H1 (cell line): ENCODE data around the gene RMND5B. TPM values are rescaled to one million over a fixed set of nuclear protein-coding genes. Genes with fewer than 3 reads are reported as not detected.
A peak's percentile ranks its signal among the peaks of the same experiment; 100 is the strongest.

Source experiments
- CTCF ChIA-PET: fragments of 300-600 bp; sonication (Branson Sonifier 250); formaldehyde crosslinking; loops from one replicate; lab custom pipeline; 2021; ENCODE audit not compliant: partially characterized antibody; lab: Charles Lee
- POLR2A ChIA-PET: fragments of 300-600 bp; sonication (Branson Sonifier 250); formaldehyde crosslinking; loops from one replicate; lab custom pipeline; 2021; ENCODE audit warnings: inconsistent platforms; ENCODE audit not compliant: partially characterized antibody; lab: Charles Lee
- DNase-seq, 2 experiments: peaks; one replicate each; pipeline versions ENCODE4 v3.0.0 to v3.0.0-alpha.2; 2010 to 2022; ENCODE audit warnings: low spot score in 2 of 2, low read depth in 1 of 2, mixed read lengths in 1 of 2
- FAIRE-seq: peaks from 2 replicates; lab custom pipeline; 2011; peaks lifted over from hg19 to GRCh38; lab: Jason Lieb, UNC
- H2AFZ ChIP-seq: 2 replicates; pipeline ENCODE4 v1.8.1; 2012; ENCODE audit warnings: low read length, inconsistent platforms
- H2AK5ac ChIP-seq: 2 replicates; pipeline ENCODE4 v1.6.1; 2013; ENCODE audit warnings: low read depth, low read length
- H2BK120ac ChIP-seq: replicated peaks from 2 replicates; pipeline ENCODE3; 2013; ENCODE audit warnings: low read depth, low read length, inconsistent platforms
- H2BK12ac ChIP-seq: 2 replicates; pipeline ENCODE4 v1.6.1; 2013; ENCODE audit warnings: low read depth, low read length
- H2BK15ac ChIP-seq: 2 replicates; pipeline ENCODE4 v1.6.1; 2013; ENCODE audit warnings: low read length
- H2BK20ac ChIP-seq: 2 replicates; pipeline ENCODE4 v1.6.1; 2013; ENCODE audit warnings: low read length
- H2BK5ac ChIP-seq: 2 replicates; pipeline ENCODE4 v1.6.1; 2013; ENCODE audit warnings: low read depth, low read length
- H3K14ac ChIP-seq: 2 replicates; pipeline ENCODE4 v1.6.1; 2013; ENCODE audit warnings: inconsistent platforms; ENCODE audit not compliant: insufficient read length
- H3K18ac ChIP-seq: 2 replicates; pipeline ENCODE4 v1.6.1; 2013; ENCODE audit warnings: low read length; ENCODE audit errors: extremely low read depth
- H3K23ac ChIP-seq: 2 replicates; pipeline ENCODE4 v1.6.1; 2013; ENCODE audit warnings: inconsistent platforms; ENCODE audit not compliant: insufficient read length
- H3K23me2 ChIP-seq: 2 replicates; pipeline ENCODE4 v1.6.1; 2013; ENCODE audit warnings: low read depth, low read length
- H3K27ac ChIP-seq: 2 replicates; pipeline ENCODE4 v1.6.1; 2011; ENCODE audit warnings: low read depth, low read length, inconsistent platforms
- H3K27me3 ChIP-seq, 4 experiments: replicated peaks in 1 of 4; 1 replicate in 1 of 4; 2 replicates in 3 of 4; pipeline versions ENCODE4 v1.6.1 to v1.8.1; 2011 to 2013; ENCODE audit warnings: low read length in 3 of 4, mild to moderate bottlenecking in 3 of 4, inconsistent platforms in 2 of 4, mixed read lengths in 2 of 4, moderate library complexity in 1 of 4; ENCODE audit not compliant: control insufficient read depth in 3 of 4, insufficient read depth in 3 of 4; ENCODE audit errors: extremely low read depth in 1 of 4
- H3K36me3 ChIP-seq, 4 experiments: 2 replicates each; pipeline versions ENCODE4 v1.6.1 to v1.8.1; 2011 to 2013; ENCODE audit warnings: mild to moderate bottlenecking in 4 of 4, low read length in 3 of 4, moderate library complexity in 2 of 4, control low read depth in 1 of 4, inconsistent platforms in 1 of 4; ENCODE audit not compliant: insufficient read depth in 4 of 4, control insufficient read depth in 2 of 4
- H3K4ac ChIP-seq: replicated peaks from 2 replicates; pipeline ENCODE3; 2013; ENCODE audit warnings: low read length, low read depth, mixed read lengths, inconsistent platforms; ENCODE audit not compliant: insufficient read length
- H3K4me1 ChIP-seq, 4 experiments: replicated peaks in 1 of 4; 1 replicate in 1 of 4; 2 replicates in 3 of 4; pipeline versions ENCODE4 v1.6.1 to v1.8.1; 2011 to 2013; ENCODE audit warnings: low read length in 3 of 4, inconsistent platforms in 2 of 4, mixed read lengths in 1 of 4; ENCODE audit not compliant: insufficient read depth in 4 of 4, control insufficient read depth in 3 of 4
- H3K4me2 ChIP-seq, 2 experiments: 2 replicates each; pipeline versions ENCODE4 v1.6.1 to v1.8.1; 2011 to 2013; ENCODE audit warnings: low read depth in 2 of 2, low read length in 2 of 2, control low read depth in 1 of 2, inconsistent platforms in 1 of 2, mild to moderate bottlenecking in 1 of 2; ENCODE audit not compliant: insufficient read depth in 1 of 2
- H3K4me3 ChIP-seq, 4 experiments: fragments of 200-600, 300-600 bp in 1 of 4; sonication (generic), shearing (Covaris generic), sonication (Bioruptor Twin) in 1 of 4; 2 replicates each; pipeline versions ENCODE4 v1.5.1 to v1.8.1; 2011 to 2016; ENCODE audit warnings: low read length in 4 of 4, low read depth in 3 of 4, control low read depth in 2 of 4, inconsistent platforms in 2 of 4, mild to moderate bottlenecking in 2 of 4, mixed read lengths in 1 of 4, moderate library complexity in 1 of 4; ENCODE audit not compliant: insufficient read depth in 2 of 4; ENCODE audit errors: extremely low read depth in 1 of 4
- H3K56ac ChIP-seq: replicated peaks from 2 replicates; pipeline ENCODE3; 2013; ENCODE audit warnings: low read depth, mild to moderate bottlenecking, mixed read lengths, low read length, inconsistent platforms; ENCODE audit not compliant: insufficient read length
- H3K79me1 ChIP-seq: 2 replicates; pipeline ENCODE4 v1.6.1; 2013; ENCODE audit warnings: low read depth, low read length, control low read depth
- H3K79me2 ChIP-seq, 2 experiments: 2 replicates each; pipeline versions ENCODE4 v1.6.1 to v1.8.1; 2012 to 2013; ENCODE audit warnings: low read length in 2 of 2, mild to moderate bottlenecking in 2 of 2, inconsistent platforms in 1 of 2; ENCODE audit not compliant: insufficient read depth in 2 of 2, control insufficient read depth in 1 of 2
- H3K9ac ChIP-seq, 4 experiments: replicated peaks in 1 of 4; 1 replicate in 1 of 4; 2 replicates in 3 of 4; pipeline versions ENCODE4 v1.6.1 to v1.8.1; 2011 to 2013; ENCODE audit warnings: low read depth in 3 of 4, low read length in 3 of 4, control low read depth in 2 of 4, mild to moderate bottlenecking in 2 of 4, moderate library complexity in 2 of 4, inconsistent platforms in 1 of 4; ENCODE audit errors: extremely low read depth in 1 of 4
- H3K9me3 ChIP-seq, 2 experiments: 2 replicates each; pipeline versions ENCODE4 v1.6.1 to v1.8.1; 2012 to 2013; ENCODE audit warnings: mild to moderate bottlenecking in 2 of 2, moderate library complexity in 2 of 2, control low read depth in 1 of 2, inconsistent platforms in 1 of 2, low read depth in 1 of 2, low read length in 1 of 2, mixed read lengths in 1 of 2; ENCODE audit not compliant: insufficient read depth in 2 of 2
- H4K20me1 ChIP-seq, 2 experiments: replicated peaks in 1 of 2; 2 replicates each; pipeline versions ENCODE3 to v1.8.1; 2011 to 2013; ENCODE audit warnings: inconsistent platforms in 2 of 2, low read length in 2 of 2, mild to moderate bottlenecking in 1 of 2; ENCODE audit not compliant: insufficient read depth in 2 of 2, control insufficient read depth in 1 of 2
- H4K5ac ChIP-seq: 2 replicates; pipeline ENCODE4 v1.6.1; 2013; ENCODE audit warnings: low read length, low read depth, mixed read lengths, inconsistent platforms; ENCODE audit not compliant: insufficient read length
- H4K8ac ChIP-seq: 2 replicates; pipeline ENCODE4 v1.8.0; 2013; ENCODE audit warnings: mild to moderate bottlenecking, moderate library complexity, low read length, inconsistent platforms; ENCODE audit not compliant: insufficient read depth; ENCODE audit errors: extremely low read depth
- H4K91ac ChIP-seq: replicated peaks from 2 replicates; pipeline ENCODE3; 2013; ENCODE audit warnings: low read length, mixed read lengths, inconsistent platforms; ENCODE audit not compliant: insufficient read length
- ATF2 ChIP-seq: IDR thresholded peaks from 2 replicates; pipeline ENCODE4 v1.6.1; 2012; ENCODE audit warnings: low read length, inconsistent platforms
- EGR1 ChIP-seq: IDR thresholded peaks from 2 replicates; pipeline ENCODE4 v1.6.1; 2011; ENCODE audit warnings: low read depth, low read length, borderline replicate concordance
- HDAC6 ChIP-seq: IDR thresholded peaks from one replicate; pipeline ENCODE4 v1.7.1; 2012; ENCODE audit warnings: low read depth, mild to moderate bottlenecking, inconsistent platforms, low read length, moderate library complexity
- POLR2AphosphoS5 ChIP-seq: IDR thresholded peaks from 2 replicates; pipeline ENCODE4 v1.6.1; 2011; ENCODE audit warnings: low read depth, low read length
- RXRA ChIP-seq: IDR thresholded peaks from 2 replicates; pipeline ENCODE4 v1.6.1; 2011; ENCODE audit warnings: low read depth, mild to moderate bottlenecking, low read length, moderate library complexity; ENCODE audit not compliant: insufficient read depth
- SUZ12 ChIP-seq: fragments of 200-600 bp; sonication (generic); IDR thresholded peaks from 2 replicates; pipeline ENCODE4 v1.6.1; 2012; ENCODE audit warnings: mild to moderate bottlenecking, inconsistent platforms, low read length, moderate library complexity, mixed read lengths
- WGBS, 2 experiments: shearing (Covaris generic) in 1 of 2; methylation state at CpG; one replicate each; pipeline versions ENCODE4 v1.1.6 to v1.1.7; 2013 to 2015; ENCODE audit warnings: low lambda C conversion rate in 2 of 2, mixed read lengths in 2 of 2, inconsistent platforms in 1 of 2, low coverage in 1 of 2, missing lambda C conversion rate in 1 of 2; ENCODE audit not compliant: insufficient replicate concordance in 2 of 2, insufficient coverage in 1 of 2, insufficient read length in 1 of 2; ENCODE audit errors: extremely low coverage in 1 of 2, missing lambda C conversion rate in 1 of 2; 5-methylcytosine and 5-hydroxymethylcytosine counted together
- polyA plus RNA-seq, 7 experiments: library from polyadenylated mRNA; depleted of rRNA in 3 of 7; stranded (reverse) in 5 of 7; unstranded in 2 of 7; fragments of >200 nt in 5 of 7; fragments of 200-250 nt in 2 of 7; gene quantifications; 1 replicate in 5 of 7; 2 replicates in 1 of 7; 4 replicates in 1 of 7; pipeline versions ENCODE4 v1.2.1 to v1.2.3, GENCODE V29; 2011 to 2013; ENCODE audit warnings: missing spikeins in 2 of 7, mixed read lengths in 2 of 7
- total RNA-seq: library from RNA; stranded (reverse); fragmentation: NEBNext Ultra II Directional; extraction: Animal tissue kit (Norgen Biotek cat#: 25700); gene quantifications from 2 replicates; pipeline ENCODE4 v1.2.1, GENCODE V29; 2021
- TF ChIP-seq, protein P1 (sequence below), 3 experiments: IDR thresholded peaks; 1 replicate in 2 of 3; 2 replicates in 1 of 3; pipeline versions ENCODE4 v1.5.1 to v1.6.1; 2011; ENCODE audit warnings: low read length in 3 of 3, mild to moderate bottlenecking in 3 of 3, inconsistent platforms in 2 of 3, low read depth in 1 of 3, moderate library complexity in 1 of 3; ENCODE audit not compliant: insufficient read depth in 1 of 3; ENCODE audit errors: control extremely low read depth in 1 of 3

RMND5B gene
- total and polyA plus RNA-seq, 2 of the 8 experiments (the other 6 are each of a cell fraction or from before 2014, with no cell fraction given): 75.9 to 90.2 TPM

DNA sequence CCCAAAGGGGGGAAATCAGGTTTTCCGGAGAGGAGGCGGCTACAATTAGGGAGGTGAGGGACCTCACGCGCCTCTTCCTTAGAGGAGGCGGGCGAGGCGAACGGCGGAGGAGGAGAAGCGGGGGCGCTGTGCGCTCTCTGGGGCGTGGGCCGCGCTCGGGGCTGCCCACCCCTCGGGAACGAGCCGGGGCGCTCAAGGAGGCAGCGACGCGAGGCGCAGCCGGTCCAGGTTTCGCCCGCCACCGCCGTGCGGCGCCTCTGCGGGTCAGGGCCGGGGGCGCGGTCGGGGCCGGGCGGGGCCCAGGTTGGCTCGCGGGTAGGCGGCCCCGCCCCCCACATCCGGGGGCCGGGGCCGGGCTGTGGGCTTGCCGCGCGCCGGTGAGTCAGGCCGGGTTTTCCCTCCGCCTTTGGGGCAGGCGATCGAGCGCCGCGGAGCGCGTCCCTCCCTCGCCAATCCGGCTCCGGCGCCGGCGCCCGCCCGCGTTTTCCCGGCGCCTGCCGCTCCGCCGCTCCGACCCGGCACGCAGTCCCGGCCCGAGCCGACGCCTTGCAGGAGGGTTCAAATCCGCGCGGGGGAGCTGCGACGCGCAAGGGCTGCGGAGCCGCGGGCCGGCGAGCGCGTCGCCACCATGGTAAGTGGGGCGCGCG is 17.6 kb upstream of the RMND5B start, which contains the start of gene N4BP3:
Gene N4BP3 (plus strand): TSS at position 392 of the 647 bp plus-strand sequence. CDS start 6,052 bp downstream, outside the sequence.
- peaks cover 16 to 51% of the 10 kb centered on the region in 2 experiments; a peak in 3 of 4 replicates for H3K79me2 ChIP-seq
- H2AK5ac ChIP-seq: peak within 1 kb of the TSS; percentile 79; the same call in 1 of the 2 replicates
- H3K14ac ChIP-seq: no peak within 1 kb of the TSS
- no peak within 1 kb of the TSS for H2AFZ ChIP-seq
- FAIRE-seq: no peak
- H3K9me3 ChIP-seq: no peaks in the 10 kb centered on the region
- peaks cover 20% of the 10 kb centered on the region for H3K23me2 ChIP-seq
- no peaks in the 10 kb centered on the region for H3K36me3 ChIP-seq
- peaks cover 18% of the 10 kb centered on the region for H3K79me1 ChIP-seq
- H2BK20ac ChIP-seq: 0 out of 2 replicates have a peak within 1 kb of the TSS, but pooled peaks have one; percentile 83
- H3K27me3 ChIP-seq: no peaks in the 10 kb centered on the region
- H3K4me2 ChIP-seq: peak within 1 kb of the TSS; percentile 93 to 97
- no peak within 1 kb of the TSS for H2BK15ac ChIP-seq
- H4K20me1 ChIP-seq: peaks cover 0 to 12% of the 10 kb centered on the region in 2 experiments
- H4K91ac ChIP-seq: peak within 1 kb of the TSS; percentile 85
- peak within 1 kb of the TSS; percentile 72 for H4K8ac ChIP-seq
- H2BK120ac ChIP-seq: peak within 1 kb of the TSS; percentile 91
- CTCF ChIA-PET: interaction anchor here (0.7 to 12.9 kb wide), 7 partner anchors 10 to 36 kb away, joined by 3 to 189 read pairs (median 4); partner anchors contain the start of gene RMND5B
- peak within 1 kb of the TSS; percentile 92 for H2BK12ac ChIP-seq
- peak within 1 kb of the TSS; percentile 90 for H4K5ac ChIP-seq
- H3K9ac ChIP-seq: peak within 1 kb of the TSS in 3 of 4 experiments; percentile 69 to 81 (median 74); a peak in 6 of 7 replicates
- 2% methylated on average over 21 of the region's 96 CpGs; no CpG with 5 or more reads in 1 of the 2 experiments for WGBS, 2 experiments
- H3K4ac ChIP-seq: peak within 1 kb of the TSS; percentile 80
- H3K27ac ChIP-seq: peak within 1 kb of the TSS; percentile 78; the same call in 1 of the 2 replicates
- H3K56ac ChIP-seq: peak within 1 kb of the TSS; percentile 87
- H2BK5ac ChIP-seq: peak within 1 kb of the TSS; percentile 95
- no peak within 1 kb of the TSS for H3K23ac ChIP-seq
- H3K4me3 ChIP-seq: peak within 1 kb of the TSS; percentile 54 to 98 (median 82)
- DNase-seq: peak; percentile 44 to 88
- peak within 1 kb of the TSS; percentile 99 for H3K18ac ChIP-seq
- POLR2A ChIA-PET: interaction anchor here (1.2 to 40.7 kb wide), 7 partner anchors 3 to 90 kb away, joined by 3 to 1250 read pairs (median 13); partner anchors contain the start of genes HNRNPAB, N4BP3, NHP2 and RMND5B
- H3K4me1 ChIP-seq: peaks cover 3 to 43% (median 31%) of the 10 kb centered on the region in 4 experiments
- TF ChIP-seq ATF2: no peak
- peak; percentile 71 for TF ChIP-seq EGR1
- TF ChIP-seq, protein P1, sequence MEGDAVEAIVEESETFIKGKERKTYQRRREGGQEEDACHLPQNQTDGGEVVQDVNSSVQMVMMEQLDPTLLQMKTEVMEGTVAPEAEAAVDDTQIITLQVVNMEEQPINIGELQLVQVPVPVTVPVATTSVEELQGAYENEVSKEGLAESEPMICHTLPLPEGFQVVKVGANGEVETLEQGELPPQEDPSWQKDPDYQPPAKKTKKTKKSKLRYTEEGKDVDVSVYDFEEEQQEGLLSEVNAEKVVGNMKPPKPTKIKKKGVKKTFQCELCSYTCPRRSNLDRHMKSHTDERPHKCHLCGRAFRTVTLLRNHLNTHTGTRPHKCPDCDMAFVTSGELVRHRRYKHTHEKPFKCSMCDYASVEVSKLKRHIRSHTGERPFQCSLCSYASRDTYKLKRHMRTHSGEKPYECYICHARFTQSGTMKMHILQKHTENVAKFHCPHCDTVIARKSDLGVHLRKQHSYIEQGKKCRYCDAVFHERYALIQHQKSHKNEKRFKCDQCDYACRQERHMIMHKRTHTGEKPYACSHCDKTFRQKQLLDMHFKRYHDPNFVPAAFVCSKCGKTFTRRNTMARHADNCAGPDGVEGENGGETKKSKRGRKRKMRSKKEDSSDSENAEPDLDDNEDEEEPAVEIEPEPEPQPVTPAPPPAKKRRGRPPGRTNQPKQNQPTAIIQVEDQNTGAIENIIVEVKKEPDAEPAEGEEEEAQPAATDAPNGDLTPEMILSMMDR (IDR thresholded peaks at IDR 0.05; ENCODE audit: control extremely low read depth in 1 of 3, insufficient read depth in 1 of 3, low read depth in 1 of 3, low read length in 3 of 3): peak in 1 of 3 experiments; percentile 7; a peak in 1 of 4 replicates
- no peak; the same call in 1 of the 2 replicates for TF ChIP-seq POLR2AphosphoS5
- TF ChIP-seq HDAC6: no peak
- TF ChIP-seq RXRA: no peak
- TF ChIP-seq SUZ12: no peak
